ENCODE data around the gene ARL17A.
"Not testable (repeated sequence)": the region's sequence is repeated elsewhere in the genome, so short reads cannot be mapped to it uniquely, and the experiment has no call there.

The ARL17A gene

GRCh38 chr17:46579083-46580075 is at the start of gene ARL17A:
Gene ARL17A, minus strand, starts transcription at chr17:46579691. Its CDS starts 3,369 bp downstream, at chr17:46576322.
- peak; percentile 90 for DNase-seq

GRCh38 chr17:46628753-46629436 is 49.4 kb upstream of the ARL17A start:
- DNase-seq, result not testable (repeated sequence)

GRCh38 chr17:46627452-46627851 is 48.0 kb upstream of the ARL17A start:
- DNase-seq, result not testable (repeated sequence)

GRCh38 chr17:46624726-46625125 is 45.2 kb upstream of the ARL17A start:
- DNase-seq, result not testable (repeated sequence)

- not testable (repeated sequence) for DNase-seq
These were observed 44.3 kb upstream of the ARL17A start for GRCh38 chr17:46623790-46624189.

- DNase-seq, result not testable (repeated sequence)
These were observed 39.5 kb upstream of the ARL17A start for GRCh38 chr17:46618975-46619374.

GRCh38 chr17:46617121-46617520 is 37.6 kb upstream of the ARL17A start:
- not testable (repeated sequence) for DNase-seq

GRCh38 chr17:46613876-46614275 is 34.4 kb upstream of the ARL17A start:
- DNase-seq, result not testable (repeated sequence)

- not testable (repeated sequence) for DNase-seq
These were observed 31.8 kb upstream of the ARL17A start for GRCh38 chr17:46611304-46611703.

GRCh38 chr17:46603125-46603524 is 23.6 kb upstream of the ARL17A start:
- peak; percentile 57 for DNase-seq

- not testable (repeated sequence) for DNase-seq
These were observed 21.3 kb upstream of the ARL17A start for GRCh38 chr17:46600767-46601166.

- peak; percentile 52 for DNase-seq
These were observed 18.9 kb upstream of the ARL17A start for GRCh38 chr17:46598344-46598931.

- not testable (repeated sequence) for DNase-seq
These were observed 11.8 kb upstream of the ARL17A start for GRCh38 chr17:46591332-46591731.

GRCh38 chr17:46590157-46591146 is 11.0 kb upstream of the ARL17A start, which contains the start of gene NSF:
Gene NSF, plus strand, starts transcription at chr17:46590669. Its CDS starts 107 bp downstream, at chr17:46590776.
- not testable (repeated sequence) for DNase-seq

GRCh38 chr17:46585444-46585843 is 6.0 kb upstream of the ARL17A start:
- not testable (repeated sequence) for DNase-seq

- not testable (repeated sequence) for DNase-seq
These were observed 591 bp upstream of the ARL17A start for GRCh38 chr17:46580082-46580481.

GRCh38 chr17:46571796-46572195 is 7.7 kb downstream of the ARL17A start:
- DNase-seq, result not testable (repeated sequence)

GRCh38 chr17:46566980-46567379 is 12.5 kb downstream of the ARL17A start:
- not testable (repeated sequence) for DNase-seq

- DNase-seq, result not testable (repeated sequence)
These were observed 13.2 kb downstream of the ARL17A start for GRCh38 chr17:46566284-46566683.

- not testable (repeated sequence) for DNase-seq
These were observed 19.4 kb downstream of the ARL17A start for GRCh38 chr17:46560048-46560447.

GRCh38 chr17:46559155-46559554 is 20.3 kb downstream of the ARL17A start:
- DNase-seq, result not testable (repeated sequence)

- DNase-seq, result not testable (repeated sequence)
These were observed 30.9 kb downstream of the ARL17A start for GRCh38 chr17:46548607-46549006.

Data from activated CD4-positive, alpha-beta T cell treated with anti-CD3 and anti-CD28 coated beads, Interleukin-10, Interleukin-2, amounts not matched to agents 100 ng/mL and 50 ng/mL, durations not matched to agents 16 hours and 8 hours (primary cell).